Activated T-cell treated with anti-CD3 and anti-CD28 coated beads, Interleukin-2, amount 50 U/mL, for 4 hours (primary cell): ENCODE data around the gene ST6GALNAC3. TPM values are rescaled to one million over a fixed set of nuclear protein-coding genes. Genes with fewer than 3 reads are reported as not detected.

Source experiments
- ATAC-seq, 2 donors: fragments of 200-7000 bp; cut with Tn5 transposase; one replicate each; pipeline ENCODE4 v1.10.0; 2021
- DNase-seq: peaks from one replicate; pipeline ENCODE4 v3.0.0-alpha.2; 2020
- H3K27me3 Mint-ChIP-seq: one replicate; pipeline ENCODE4 v1.8.0; 2021; ENCODE audit warnings: low read depth, mixed read lengths
- H3K36me3 Mint-ChIP-seq: one replicate; pipeline ENCODE4 v1.8.0; 2022; ENCODE audit warnings: mixed read lengths; ENCODE audit not compliant: insufficient read depth
- H3K4me1 Mint-ChIP-seq: one replicate; pipeline ENCODE4 v1.8.0; 2021; ENCODE audit warnings: low read depth, mixed read lengths
- H3K4me3 Mint-ChIP-seq: one replicate; pipeline ENCODE4 v1.8.0; 2021; ENCODE audit warnings: mild to moderate bottlenecking, moderate library complexity, mixed read lengths
- H3K9me3 Mint-ChIP-seq: one replicate; pipeline ENCODE4 v1.8.0; 2021; ENCODE audit warnings: mixed read lengths
- total RNA-seq, 3 donors: library from RNA; stranded (reverse); gene quantifications; one replicate each; pipeline ENCODE4 v1.2.1, GENCODE V29; 2021

The ST6GALNAC3 gene
- total RNA-seq, 3 donors from 2014 or later, result 0.24 to 0.73 (median 0.53) TPM

DNA sequence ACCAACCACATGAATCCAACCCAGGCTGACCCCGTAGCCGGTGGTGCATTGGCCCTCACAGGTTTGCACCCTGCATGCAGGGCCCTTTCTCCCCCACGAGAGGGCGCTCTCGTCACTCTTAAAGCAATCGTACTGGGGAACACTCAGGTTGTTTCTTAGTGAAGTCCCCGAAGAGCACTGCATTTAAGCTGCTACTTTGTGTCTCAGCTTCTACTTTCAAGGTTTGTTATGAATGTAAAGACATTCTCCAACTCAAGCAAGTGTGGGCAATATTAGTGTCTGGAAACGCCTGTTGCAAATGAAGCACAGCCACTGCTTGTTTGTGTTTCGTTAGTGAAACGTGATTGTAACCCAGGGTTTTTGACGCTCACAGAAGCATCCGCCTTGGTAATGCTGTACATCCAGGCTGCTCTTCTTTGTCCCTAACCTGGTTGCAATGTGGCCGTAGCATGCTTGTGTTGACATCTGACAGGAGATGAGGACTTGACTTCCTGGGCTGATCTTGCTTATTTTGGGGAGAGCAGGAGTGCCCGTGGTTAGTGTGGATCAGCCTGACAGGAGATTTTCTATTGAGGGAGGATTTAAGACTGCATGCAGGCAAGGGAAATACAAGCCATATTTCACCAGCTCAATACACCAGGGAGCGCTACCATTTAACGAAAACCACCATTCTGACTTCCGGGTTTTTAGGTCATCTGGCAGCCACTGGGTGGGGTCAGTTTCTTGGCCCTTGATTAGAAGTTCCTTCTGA, 79.8 kb downstream of the ST6GALNAC3 start:
- no peaks in the 10 kb centered on the region for H3K27me3 Mint-ChIP-seq
- H3K36me3 Mint-ChIP-seq, result no peaks in the 10 kb centered on the region
- H3K9me3 Mint-ChIP-seq, result no peaks in the 10 kb centered on the region
- peak; percentile 93 to 95 for ATAC-seq
- H3K4me1 Mint-ChIP-seq, result peaks cover 8% of the 10 kb centered on the region
- H3K4me3 Mint-ChIP-seq, result peak overlapping the region; percentile 80
- peak; percentile 77 for DNase-seq

DNA sequence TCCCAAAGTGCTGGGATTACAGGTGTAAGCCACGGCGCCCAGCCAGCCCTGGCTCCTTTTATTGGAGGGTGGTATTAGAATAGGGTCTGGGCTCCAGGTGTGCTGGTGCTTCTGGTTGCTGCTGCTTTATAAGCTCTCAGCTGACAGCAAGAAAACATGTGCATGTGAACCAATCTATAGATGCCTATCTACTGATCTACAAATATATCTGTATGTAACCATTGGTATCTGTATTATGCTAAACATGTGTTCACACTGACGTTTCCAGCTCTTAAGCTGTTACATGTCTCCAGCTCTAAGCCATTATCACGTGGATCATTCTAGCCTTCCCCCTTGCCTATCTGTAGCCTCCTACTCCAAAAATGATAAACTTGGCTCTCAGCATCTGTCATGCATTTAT, 82.4 kb downstream of the ST6GALNAC3 start:
- no peaks in the 10 kb centered on the region for H3K27me3 Mint-ChIP-seq
- no peak for DNase-seq

DNA sequence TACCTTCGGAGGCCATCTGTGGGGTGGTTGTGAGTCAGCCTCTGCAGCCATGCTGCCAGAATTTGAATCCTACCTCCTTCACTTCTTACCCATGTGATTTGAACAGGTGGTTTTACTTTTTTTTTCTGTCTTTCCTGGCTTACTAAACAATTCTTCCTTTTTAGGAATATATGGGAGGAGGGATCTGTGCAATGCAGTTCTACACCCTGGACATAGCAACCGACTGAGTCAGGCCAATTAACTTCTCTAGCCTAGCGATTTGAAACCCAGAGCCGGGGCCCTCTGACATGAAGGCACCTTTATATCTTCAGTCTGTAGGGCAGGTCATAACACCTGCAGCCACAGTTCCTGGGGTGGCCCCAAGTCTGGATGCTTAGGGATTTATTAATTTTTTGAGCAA, 83.6 kb downstream of the ST6GALNAC3 start:
- DNase-seq (no peak), ATAC-seq (no peak)
- H3K27me3 Mint-ChIP-seq, result no peaks in the 10 kb centered on the region
- no peaks in the 10 kb centered on the region for H3K36me3 Mint-ChIP-seq
- H3K4me3 Mint-ChIP-seq, result no peak overlapping the region
- H3K4me1 Mint-ChIP-seq, result peaks cover 8% of the 10 kb centered on the region
- H3K9me3 Mint-ChIP-seq, result no peaks in the 10 kb centered on the region

More for the DNA sequence above, 82.4 kb downstream of the ST6GALNAC3 start:
- ATAC-seq, result no peak
- no peaks in the 10 kb centered on the region for H3K36me3 Mint-ChIP-seq
- H3K4me3 Mint-ChIP-seq, result no peak overlapping the region
- H3K9me3 Mint-ChIP-seq, result no peaks in the 10 kb centered on the region
- peaks cover 8% of the 10 kb centered on the region for H3K4me1 Mint-ChIP-seq

DNA sequence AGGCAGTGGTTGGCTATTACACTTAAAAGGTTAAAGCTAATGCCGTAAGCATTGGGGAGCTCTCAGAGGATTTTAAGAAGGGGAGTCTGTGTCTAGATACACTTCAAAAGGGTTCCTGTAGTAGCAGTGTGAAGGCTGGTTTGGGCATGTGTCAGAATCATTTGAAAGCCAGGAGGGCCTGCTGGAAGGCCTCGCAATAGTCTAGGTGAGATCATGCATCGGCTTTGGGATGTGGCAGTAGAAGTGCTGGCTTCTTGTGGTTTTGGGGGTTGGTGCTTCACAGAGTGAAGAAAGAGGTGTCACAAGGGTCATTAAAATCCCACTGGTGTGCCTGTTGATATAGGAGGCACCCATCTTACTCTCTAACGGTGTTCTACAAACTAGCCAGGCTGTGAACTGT, 85.7 kb downstream of the ST6GALNAC3 start:
- Mint-ChIP-seq H3K27me3 (no peaks in the 10 kb centered on the region), H3K36me3 (no peaks in the 10 kb centered on the region), H3K4me1 (no peaks in the 10 kb centered on the region), H3K9me3 (no peaks in the 10 kb centered on the region), H3K4me3 (no peak overlapping the region)
- no peak for DNase-seq
- ATAC-seq, result no peak

DNA sequence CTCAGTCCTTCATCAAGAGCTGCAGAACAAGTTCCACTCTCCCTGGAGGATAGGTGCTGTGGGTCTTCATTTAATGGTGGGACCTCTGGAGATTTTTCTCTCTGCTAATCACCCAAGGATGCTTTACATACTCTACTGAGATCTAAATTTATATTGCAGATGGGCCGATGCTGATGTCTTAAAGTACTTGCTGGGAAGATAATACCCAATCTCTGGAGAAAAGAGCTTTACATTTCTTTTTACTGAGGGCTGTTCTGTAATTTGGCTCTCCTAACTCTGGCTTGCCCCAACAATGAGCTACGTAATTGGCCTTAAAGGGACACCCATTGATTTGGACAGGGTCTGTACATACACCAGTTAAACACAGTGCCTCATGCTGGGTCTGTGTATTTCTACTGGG, 86.9 kb downstream of the ST6GALNAC3 start:
- Mint-ChIP-seq H3K4me3 (no peak overlapping the region), H3K4me1 (no peaks in the 10 kb centered on the region)

DNA sequence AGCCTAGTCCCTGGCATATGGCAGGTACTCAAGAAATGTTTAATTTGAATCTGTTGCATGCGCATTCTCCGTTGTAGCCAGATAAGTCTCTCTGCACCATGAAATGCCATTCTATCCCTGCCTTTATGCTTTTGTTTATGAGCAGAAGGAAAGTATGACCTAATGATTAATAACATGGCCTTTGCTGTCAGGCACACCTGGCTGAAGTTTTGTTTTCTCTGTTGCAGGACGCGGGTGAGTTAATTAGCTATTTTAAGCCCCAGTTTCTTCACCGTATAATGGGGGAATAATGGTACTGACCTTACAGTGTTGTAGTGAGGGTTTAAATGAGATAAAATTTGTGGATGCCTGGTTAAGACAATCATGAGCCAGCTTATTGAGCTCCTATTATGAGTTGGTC, 87.7 kb downstream of the ST6GALNAC3 start:
- Mint-ChIP-seq H3K36me3 (no peaks in the 10 kb centered on the region), H3K9me3 (no peaks in the 10 kb centered on the region), H3K27me3 (no peaks in the 10 kb centered on the region), H3K4me3 (no peak overlapping the region), H3K4me1 (no peaks in the 10 kb centered on the region)
- no peak for DNase-seq
- ATAC-seq, result no peak

More for the DNA sequence above, 86.9 kb downstream of the ST6GALNAC3 start:
- H3K27me3 Mint-ChIP-seq, result no peaks in the 10 kb centered on the region
- ATAC-seq (no peak), DNase-seq (no peak)
- H3K36me3 Mint-ChIP-seq, result no peaks in the 10 kb centered on the region
- no peaks in the 10 kb centered on the region for H3K9me3 Mint-ChIP-seq

DNA sequence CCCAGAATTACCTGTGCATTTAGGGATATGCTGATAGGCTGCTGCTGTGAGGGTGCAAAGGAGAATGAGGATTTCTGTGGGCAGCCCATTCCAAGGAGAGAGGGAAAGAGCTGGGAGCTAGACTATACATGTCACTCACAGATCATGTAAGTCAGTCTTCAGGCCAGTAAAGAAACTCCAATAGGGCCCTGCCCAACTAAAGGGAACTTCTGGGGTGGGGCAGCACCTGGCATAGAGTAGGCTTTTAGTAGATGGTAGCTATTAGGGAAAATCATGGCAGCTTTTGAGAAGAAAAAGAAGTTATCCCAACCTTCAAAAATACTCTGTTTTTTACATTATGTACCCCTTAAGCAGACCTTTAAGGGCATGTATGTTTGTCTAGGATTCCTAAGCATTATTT, 89.6 kb downstream of the ST6GALNAC3 start:
- ATAC-seq (no peak), DNase-seq (no peak)
- H3K36me3 Mint-ChIP-seq, result no peaks in the 10 kb centered on the region
- H3K4me3 Mint-ChIP-seq, result no peak overlapping the region
- H3K27me3 Mint-ChIP-seq, result no peaks in the 10 kb centered on the region
- peaks cover 10% of the 10 kb centered on the region for H3K9me3 Mint-ChIP-seq
- H3K4me1 Mint-ChIP-seq, result no peaks in the 10 kb centered on the region

DNA sequence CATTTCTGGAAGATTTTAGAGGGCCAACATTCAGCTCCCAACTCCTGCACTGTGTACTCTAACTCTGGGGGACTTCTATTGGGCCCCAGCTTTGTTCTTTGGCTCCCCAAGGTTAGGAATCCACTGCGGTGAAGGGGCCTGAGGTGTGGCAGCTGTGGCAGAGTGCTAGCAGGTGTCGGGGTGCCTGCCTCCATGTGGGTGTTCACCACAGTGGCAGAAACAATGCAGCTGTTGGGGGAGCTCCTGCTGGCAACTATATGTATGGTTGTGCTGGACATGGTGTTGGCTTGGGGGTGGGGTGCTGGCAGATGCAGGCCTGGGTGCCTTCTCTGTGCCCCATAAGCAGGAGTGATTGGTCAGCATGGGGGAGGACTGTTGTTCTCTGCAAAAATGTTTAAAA, 95.5 kb downstream of the ST6GALNAC3 start:
- Mint-ChIP-seq H3K27me3 (peaks cover 2% of the 10 kb centered on the region), H3K4me1 (peaks cover 7% of the 10 kb centered on the region), H3K4me3 (no peak overlapping the region), H3K36me3 (no peaks in the 10 kb centered on the region), H3K9me3 (peaks cover 10% of the 10 kb centered on the region)
- DNase-seq (no peak), ATAC-seq (no peak)

DNA sequence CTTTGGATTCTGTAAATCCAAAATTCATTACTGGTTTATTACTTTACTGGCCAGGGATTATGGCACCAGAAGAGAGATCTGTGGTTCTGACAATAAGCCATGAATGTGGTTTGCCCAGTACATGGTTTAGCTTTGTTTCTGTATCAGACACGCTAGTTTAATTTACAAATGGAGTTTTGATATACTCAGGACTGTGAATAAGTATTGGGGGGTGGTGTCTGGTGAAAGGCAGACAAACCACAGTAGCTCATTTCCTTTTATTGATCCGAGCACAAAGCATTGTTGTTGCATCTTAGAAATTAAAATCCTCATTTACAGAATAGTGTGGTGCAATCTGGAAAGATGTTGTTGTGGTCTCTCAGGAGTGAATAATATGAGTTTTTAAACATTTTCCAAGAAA, 96.0 kb downstream of the ST6GALNAC3 start:
- ATAC-seq, result no peak
- H3K4me1 Mint-ChIP-seq, result peaks cover 7% of the 10 kb centered on the region
- H3K4me3 Mint-ChIP-seq, result no peak overlapping the region
- peaks cover 2% of the 10 kb centered on the region for H3K27me3 Mint-ChIP-seq
- H3K9me3 Mint-ChIP-seq, result peaks cover 10% of the 10 kb centered on the region
- no peak for DNase-seq
- no peaks in the 10 kb centered on the region for H3K36me3 Mint-ChIP-seq

DNA sequence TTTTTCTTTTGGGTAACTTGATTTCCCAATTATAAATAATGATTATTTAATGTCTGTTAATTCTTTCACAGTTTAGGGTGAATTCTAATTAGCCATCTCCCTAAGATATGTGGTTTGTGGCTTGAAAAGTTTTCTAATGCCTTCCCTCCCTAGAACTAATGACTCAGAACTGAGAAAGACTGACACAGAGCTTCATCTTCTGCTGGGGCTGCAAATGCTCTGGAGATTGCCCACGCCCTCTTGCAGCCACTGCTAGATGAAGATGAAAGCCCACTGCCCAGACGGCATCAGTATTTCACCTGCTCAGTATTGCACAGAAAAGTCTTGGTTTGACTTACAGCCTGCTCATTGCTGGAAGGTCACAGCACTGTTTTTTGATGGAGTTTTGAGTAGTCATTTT, 101.5 kb downstream of the ST6GALNAC3 start:
- peaks cover 2% of the 10 kb centered on the region for H3K27me3 Mint-ChIP-seq
- H3K4me3 Mint-ChIP-seq, result no peak overlapping the region
- ATAC-seq (peak; percentile 59 to 85), DNase-seq (no peak)
- H3K4me1 Mint-ChIP-seq, result peaks cover 3% of the 10 kb centered on the region
- H3K9me3 Mint-ChIP-seq, result no peaks in the 10 kb centered on the region
- no peaks in the 10 kb centered on the region for H3K36me3 Mint-ChIP-seq

DNA sequence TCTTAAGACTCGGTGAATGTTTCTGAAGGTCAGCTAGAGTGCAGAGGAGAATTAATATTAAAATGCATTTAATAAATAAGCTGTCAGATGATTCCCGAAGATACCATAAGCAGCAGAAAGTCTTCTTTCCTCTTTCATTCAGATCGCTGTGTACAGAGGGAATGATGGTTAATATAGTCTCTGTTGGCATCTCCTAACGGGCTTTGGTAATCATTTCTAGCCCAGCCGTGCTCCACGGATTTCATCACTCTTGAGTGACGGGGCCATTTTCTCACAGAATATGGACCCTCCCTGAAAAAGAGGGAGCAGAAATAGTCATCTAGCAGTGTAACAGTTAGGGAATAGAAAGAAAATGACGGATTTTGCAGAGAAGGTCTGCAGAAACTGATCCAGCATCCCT, 103.1 kb downstream of the ST6GALNAC3 start:
- H3K9me3 Mint-ChIP-seq, result no peaks in the 10 kb centered on the region
- H3K4me3 Mint-ChIP-seq, result no peak overlapping the region
- ATAC-seq, result no peak
- H3K36me3 Mint-ChIP-seq, result no peaks in the 10 kb centered on the region
- H3K4me1 Mint-ChIP-seq, result peaks cover 3% of the 10 kb centered on the region
- DNase-seq, result no peak
- no peaks in the 10 kb centered on the region for H3K27me3 Mint-ChIP-seq

DNA sequence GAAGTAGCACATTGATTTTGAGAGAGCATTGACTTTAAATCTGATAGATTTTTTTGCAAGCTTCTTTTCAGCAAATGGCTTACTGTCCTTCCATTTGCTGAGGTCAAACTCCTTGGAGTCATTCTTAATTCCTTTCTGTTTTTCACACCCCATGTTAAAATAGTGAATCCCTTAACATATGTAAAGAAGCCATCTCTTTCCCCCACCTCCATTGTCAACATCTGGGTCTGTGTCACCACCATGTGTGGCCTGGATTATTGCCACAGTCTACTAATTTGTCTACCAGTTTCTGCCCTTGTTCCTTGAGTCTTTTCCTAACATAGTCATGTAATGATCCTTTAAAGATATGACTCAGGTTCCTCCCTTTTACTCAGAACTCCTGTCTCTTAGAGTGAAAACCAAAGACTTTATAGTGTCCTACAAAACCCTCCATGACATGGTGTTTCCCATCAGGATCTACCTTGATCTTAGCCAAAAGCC, 104.7 kb downstream of the ST6GALNAC3 start:
- no peak for ATAC-seq
- peaks cover 3% of the 10 kb centered on the region for H3K4me1 Mint-ChIP-seq
- no peaks in the 10 kb centered on the region for H3K36me3 Mint-ChIP-seq
- H3K27me3 Mint-ChIP-seq, result no peaks in the 10 kb centered on the region
- no peak for DNase-seq
- H3K4me3 Mint-ChIP-seq, result no peak overlapping the region
- H3K9me3 Mint-ChIP-seq, result no peaks in the 10 kb centered on the region

DNA sequence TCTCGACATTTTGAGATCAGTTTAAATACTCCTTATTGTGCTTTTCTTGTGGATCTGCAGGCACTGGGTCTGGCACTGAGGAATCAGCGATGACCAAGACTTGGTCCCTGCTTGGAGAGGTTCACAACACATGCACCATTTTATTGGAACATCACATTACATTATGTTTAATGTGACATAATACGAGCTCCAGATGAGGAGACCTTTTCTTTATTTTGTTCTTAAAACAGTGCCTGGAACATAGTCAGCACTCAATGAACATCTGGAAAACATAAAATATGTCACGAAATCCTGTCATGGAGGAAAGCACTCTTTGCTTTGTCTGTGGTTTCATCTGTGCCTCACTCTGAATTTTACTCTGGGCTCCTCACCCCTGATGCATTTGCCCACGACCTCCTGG, 110.7 kb downstream of the ST6GALNAC3 start:
- Mint-ChIP-seq H3K36me3 (no peaks in the 10 kb centered on the region), H3K9me3 (no peaks in the 10 kb centered on the region), H3K4me1 (no peaks in the 10 kb centered on the region), H3K27me3 (no peaks in the 10 kb centered on the region), H3K4me3 (no peak overlapping the region)
- DNase-seq (no peak), ATAC-seq (no peak)

DNA sequence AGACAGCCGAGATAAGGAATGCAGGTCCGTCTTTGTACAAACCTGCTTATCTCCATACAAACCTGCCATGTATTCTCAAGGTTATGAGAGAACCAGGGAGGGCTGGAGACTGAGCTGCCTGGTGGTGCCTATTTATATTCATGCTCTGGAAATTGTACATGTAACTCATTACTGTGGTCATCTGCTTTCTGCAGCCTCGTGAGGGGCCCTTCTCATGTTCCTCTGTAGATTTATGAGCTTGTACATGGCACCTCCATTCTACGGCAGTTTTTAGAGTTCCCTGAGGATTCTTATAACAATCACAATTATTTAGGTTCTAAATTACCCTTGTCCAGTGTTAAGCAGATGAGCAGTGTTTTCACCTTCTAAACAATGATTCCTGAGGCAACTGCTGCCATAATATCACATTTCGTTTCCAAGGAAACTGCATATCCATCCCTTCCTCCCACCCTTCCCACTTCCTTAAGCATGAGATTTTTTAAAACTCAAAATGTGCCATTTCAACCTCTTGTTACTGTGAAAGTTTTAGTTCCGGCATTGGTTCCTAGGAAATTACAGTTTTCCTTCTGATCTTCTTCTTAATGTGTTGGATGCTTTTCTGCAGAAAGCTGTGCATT, 112.1 kb downstream of the ST6GALNAC3 start:
- ATAC-seq (no peak), DNase-seq (no peak)
- Mint-ChIP-seq H3K36me3 (no peaks in the 10 kb centered on the region), H3K9me3 (no peaks in the 10 kb centered on the region), H3K27me3 (no peaks in the 10 kb centered on the region), H3K4me1 (no peaks in the 10 kb centered on the region), H3K4me3 (no peak overlapping the region)

DNA sequence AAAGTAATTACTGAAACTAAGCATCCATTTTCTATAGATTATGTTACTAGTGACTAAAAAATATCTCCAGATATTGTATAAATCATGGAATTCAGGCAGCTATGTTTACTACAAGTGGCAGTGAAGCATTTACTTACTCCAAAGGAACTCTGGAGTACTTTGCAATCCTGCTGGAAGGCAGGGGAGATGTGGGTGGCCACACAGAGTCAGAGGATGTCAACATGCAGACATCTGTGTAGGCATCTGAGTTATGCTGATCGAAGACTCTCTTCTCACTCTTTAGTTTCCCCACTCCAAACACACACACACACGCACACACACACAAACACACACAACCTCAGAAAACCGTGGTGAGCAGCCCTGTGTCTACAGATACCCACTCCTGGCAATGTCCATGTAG, 112.9 kb downstream of the ST6GALNAC3 start:
- no peak overlapping the region for H3K4me3 Mint-ChIP-seq
- no peaks in the 10 kb centered on the region for H3K9me3 Mint-ChIP-seq
- H3K36me3 Mint-ChIP-seq, result no peaks in the 10 kb centered on the region
- ATAC-seq, result no peak
- H3K27me3 Mint-ChIP-seq, result no peaks in the 10 kb centered on the region
- no peak for DNase-seq
- no peaks in the 10 kb centered on the region for H3K4me1 Mint-ChIP-seq
